Mammary epithelial cell (primary cell): Measurements from ENCODE around the gene TYW1.

Experiments
- EZH2 ChIP-seq: IDR thresholded peaks from 2 replicates; pipeline ENCODE4 v1.6.1; 2012; ENCODE audit warnings: low read length, inconsistent platforms, borderline replicate concordance
- TF ChIP-seq, protein P1 (sequence below), 2 donors: IDR thresholded peaks in 1 of 2; conservative IDR thresholded peaks in 1 of 2; 2 replicates each; pipeline ENCODE4 v1.5.1; 2011 to 2012; ENCODE audit warnings: inconsistent platforms in 2 of 2, low read length in 2 of 2, mild to moderate bottlenecking in 2 of 2, control low read depth in 1 of 2, low read depth in 1 of 2; ENCODE audit not compliant: insufficient read depth in 1 of 2; ENCODE audit errors: extremely low read depth in 1 of 2

DNA sequence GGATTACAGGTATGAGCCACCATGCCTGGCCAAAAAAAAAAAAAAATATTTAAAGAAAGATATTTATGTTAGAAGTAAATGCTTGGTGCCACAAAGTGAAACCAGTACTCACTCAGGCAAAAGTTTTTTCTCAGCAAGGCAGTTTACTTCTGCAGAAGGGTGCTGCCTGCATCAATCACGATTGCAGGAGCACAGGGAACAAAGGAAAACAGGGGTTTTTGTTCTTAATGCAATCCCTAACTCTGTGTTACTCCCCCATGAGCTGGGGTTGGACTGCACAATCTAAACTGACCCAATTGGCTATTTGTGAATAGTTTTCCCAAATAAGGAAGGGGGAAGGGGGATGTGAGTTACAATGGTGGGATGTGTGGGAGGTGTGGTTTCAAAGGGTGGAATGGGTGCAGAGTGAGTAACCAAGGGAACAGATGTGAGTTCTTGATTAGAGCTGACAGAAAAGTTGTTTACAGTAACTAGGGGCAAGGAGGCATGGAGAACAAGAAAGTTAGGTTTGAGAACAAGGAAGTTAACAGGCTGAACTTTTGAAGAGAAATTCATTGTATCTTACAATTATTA, 255.4 kb downstream of the TYW1 start:
- TF ChIP-seq, protein P1, sequence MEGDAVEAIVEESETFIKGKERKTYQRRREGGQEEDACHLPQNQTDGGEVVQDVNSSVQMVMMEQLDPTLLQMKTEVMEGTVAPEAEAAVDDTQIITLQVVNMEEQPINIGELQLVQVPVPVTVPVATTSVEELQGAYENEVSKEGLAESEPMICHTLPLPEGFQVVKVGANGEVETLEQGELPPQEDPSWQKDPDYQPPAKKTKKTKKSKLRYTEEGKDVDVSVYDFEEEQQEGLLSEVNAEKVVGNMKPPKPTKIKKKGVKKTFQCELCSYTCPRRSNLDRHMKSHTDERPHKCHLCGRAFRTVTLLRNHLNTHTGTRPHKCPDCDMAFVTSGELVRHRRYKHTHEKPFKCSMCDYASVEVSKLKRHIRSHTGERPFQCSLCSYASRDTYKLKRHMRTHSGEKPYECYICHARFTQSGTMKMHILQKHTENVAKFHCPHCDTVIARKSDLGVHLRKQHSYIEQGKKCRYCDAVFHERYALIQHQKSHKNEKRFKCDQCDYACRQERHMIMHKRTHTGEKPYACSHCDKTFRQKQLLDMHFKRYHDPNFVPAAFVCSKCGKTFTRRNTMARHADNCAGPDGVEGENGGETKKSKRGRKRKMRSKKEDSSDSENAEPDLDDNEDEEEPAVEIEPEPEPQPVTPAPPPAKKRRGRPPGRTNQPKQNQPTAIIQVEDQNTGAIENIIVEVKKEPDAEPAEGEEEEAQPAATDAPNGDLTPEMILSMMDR (conservative IDR thresholded peaks at IDR 0.05 in 1 of 2, IDR thresholded peaks at IDR 0.05 in 1 of 2; ENCODE audit: extremely low read depth in 1 of 2, insufficient read depth in 1 of 2, low read depth in 1 of 2, low read length in 2 of 2), result no peak
- TF ChIP-seq EZH2, result no peak
